HEK293 (cell line): Measurements from ENCODE around the gene ITSN1.
"Not testable (repeated sequence)": the region's sequence is repeated elsewhere in the genome, so short reads cannot be mapped to it uniquely, and the experiment has no call there.

ENCODE experiments used
- CTCF ChIA-PET: fragments of 350-600 bp; formaldehyde crosslinking; extraction: SDS; loops from one replicate; lab custom pipeline; 2021; ENCODE audit warnings: antibody characterized with exemption; lab: Yijun Ruan, JAX
- POLR2A ChIA-PET: fragments of 300-600 bp; formaldehyde crosslinking; extraction: SDS; loops from one replicate; lab custom pipeline; 2020; ENCODE audit warnings: antibody characterized with exemption, inconsistent platforms; lab: Yijun Ruan, JAX
- H3K27ac ChIP-seq: fragments of 200-500 bp; sonication (Bioruptor generic); 2 replicates; pipeline ENCODE4 v1.5.1; 2014; ENCODE audit warnings: low read depth, low read length, control low read depth, inconsistent platforms; ENCODE audit errors: extremely low read depth
- H3K36me3 ChIP-seq, 2 experiments: fragments of 200-500 bp in 1 of 2; sonication (Bioruptor generic) in 1 of 2; 1 replicate in 1 of 2; 2 replicates in 1 of 2; pipeline ENCODE4 v1.5.1; 2014 to 2017; ENCODE audit warnings: inconsistent platforms in 2 of 2, low read length in 2 of 2; ENCODE audit not compliant: control insufficient read depth in 2 of 2, insufficient read depth in 1 of 2
- H3K4me1 ChIP-seq: fragments of 200-500 bp; sonication (Bioruptor generic); 2 replicates; pipeline ENCODE4 v1.5.1; 2014; ENCODE audit warnings: mild to moderate bottlenecking, low read length, inconsistent platforms; ENCODE audit not compliant: control insufficient read depth, insufficient read depth
- H3K4me3 ChIP-seq: 2 replicates; pipeline ENCODE4 v1.5.1; 2011; ENCODE audit warnings: low read depth, mild to moderate bottlenecking, control low read depth, low read length, moderate library complexity
- H3K9me3 ChIP-seq: fragments of 200-500 bp; sonication (Bioruptor generic); 2 replicates; pipeline ENCODE4 v1.5.1; 2014; ENCODE audit warnings: low read depth, low read length, inconsistent platforms; ENCODE audit not compliant: control insufficient read depth, insufficient read depth
- CTCF ChIP-seq: fragments of 450-650 bp; formaldehyde crosslinking; IDR thresholded peaks from 2 replicates; pipeline ENCODE4 v1.5.1; 2016; ENCODE audit warnings: missing biosample characterization, missing genetic modification characterization
- GLI2 ChIP-seq: fragments of 450-650 bp; formaldehyde crosslinking; IDR thresholded peaks from 2 replicates; pipeline ENCODE4; 2017; ENCODE audit warnings: missing biosample characterization, missing genetic modification characterization, low read depth, borderline replicate concordance
- GLIS2 ChIP-seq: fragments of 450-650 bp; formaldehyde crosslinking; IDR thresholded peaks from 2 replicates; pipeline ENCODE4 v1.5.1; 2016; ENCODE audit warnings: missing biosample characterization, missing genetic modification characterization
- OVOL3 ChIP-seq: fragments of 450-650 bp; formaldehyde crosslinking; IDR thresholded peaks from 2 replicates; pipeline ENCODE4 v1.5.1; 2016; ENCODE audit warnings: missing biosample characterization, missing genetic modification characterization
- SCRT2 ChIP-seq: fragments of 450-650 bp; formaldehyde crosslinking; IDR thresholded peaks from 2 replicates; pipeline ENCODE4 v1.5.1; 2016; ENCODE audit warnings: missing biosample characterization, missing genetic modification characterization
- TRIM28 ChIP-seq: IDR thresholded peaks from 2 replicates; pipeline ENCODE4 v1.6.1; 2011; ENCODE audit warnings: low read length, control low read depth, borderline replicate concordance
- ZFP41 ChIP-seq: fragments of 450-650 bp; formaldehyde crosslinking; IDR thresholded peaks from 2 replicates; pipeline ENCODE4 v1.5.1; 2016; ENCODE audit warnings: missing biosample characterization, missing genetic modification characterization, borderline replicate concordance
- ZNF140 ChIP-seq: fragments of 450-650 bp; formaldehyde crosslinking; IDR thresholded peaks from 2 replicates; pipeline ENCODE4 v1.5.1; 2016; ENCODE audit warnings: missing biosample characterization, missing genetic modification characterization
- ZNF391 ChIP-seq: fragments of 450-650 bp; formaldehyde crosslinking; IDR thresholded peaks from 2 replicates; pipeline ENCODE4 v1.5.1; 2016; ENCODE audit warnings: low read depth, missing biosample characterization, missing genetic modification characterization, borderline replicate concordance
- ZNF398 ChIP-seq: fragments of 450-650 bp; formaldehyde crosslinking; IDR thresholded peaks from 2 replicates; pipeline ENCODE4 v1.5.1; 2017; ENCODE audit warnings: missing biosample characterization, missing genetic modification characterization
- ZNF624 ChIP-seq: fragments of 450-650 bp; formaldehyde crosslinking; IDR thresholded peaks from 2 replicates; pipeline ENCODE4 v1.5.1; 2017; ENCODE audit warnings: missing biosample characterization, missing genetic modification characterization
- ZNF660 ChIP-seq: fragments of 450-650 bp; IDR thresholded peaks from 2 replicates; pipeline ENCODE4 v1.5.1; 2018; ENCODE audit warnings: missing biosample characterization, mild to moderate bottlenecking, missing genetic modification characterization
- ZNF707 ChIP-seq: fragments of 450-650 bp; formaldehyde crosslinking; IDR thresholded peaks from 2 replicates; pipeline ENCODE4 v1.5.1; 2016; ENCODE audit warnings: missing biosample characterization, missing genetic modification characterization
- ZNF777 ChIP-seq: fragments of 450-650 bp; formaldehyde crosslinking; IDR thresholded peaks from 2 replicates; pipeline ENCODE4 v1.5.1; 2017; ENCODE audit warnings: missing biosample characterization, missing genetic modification characterization, borderline replicate concordance
- ZNF791 ChIP-seq: fragments of 450-650 bp; formaldehyde crosslinking; IDR thresholded peaks from 2 replicates; pipeline ENCODE4 v1.5.1; 2016; ENCODE audit warnings: missing biosample characterization, missing genetic modification characterization

ITSN1 gene

GRCh38 chr21:33608559-33608958 lies 33.7 kb upstream of the ITSN1 start:
- Histone ChIP-seq H3K9me3 (no peaks in the 10 kb centered on the region), H3K4me1 (no peaks in the 10 kb centered on the region), H3K4me3 (no peak overlapping the region), H3K27ac (no peak overlapping the region), H3K36me3 (peaks cover 41 to 50% of the 10 kb centered on the region in 2 experiments)
- CTCF ChIA-PET = interaction anchor here (0.6 to 1.0 kb wide), 2 partner anchors 20 to 476 kb away, joined by 3 to 4 read pairs; partner anchors contain the start of gene DONSON
- POLR2A ChIA-PET = interaction anchor here (1.5 kb wide), 1 partner anchor 20 kb away, joined by 5 read pairs; the partner anchor contains the start of gene DONSON
- TF ChIP-seq GLIS2 (tag by site-specific recombination) = no peak
- TF ChIP-seq ZNF391 = no peak
- no peak for TF ChIP-seq ZNF660 (tag by site-specific recombination)
- no peak for TF ChIP-seq CTCF (tag by site-specific recombination)

GRCh38 chr21:33611006-33611744 lies 31.1 kb upstream of the ITSN1 start:
- no peak overlapping the region for H3K27ac ChIP-seq
- TF ChIP-seq GLI2 (tag by site-specific recombination) = no peak
- no peak for TF ChIP-seq ZNF777 (tag by site-specific recombination)
- no peak for TF ChIP-seq ZNF624 (tag by site-specific recombination)
- TF ChIP-seq ZNF140 (tag by site-specific recombination) = no peak
- TF ChIP-seq SCRT2 (tag by site-specific recombination) = no peak
- no peak for TF ChIP-seq TRIM28
- no peak for TF ChIP-seq ZFP41 (tag by site-specific recombination)
- no peak for TF ChIP-seq ZNF707
- no peak for TF ChIP-seq ZNF398 (tag by site-specific recombination)
- TF ChIP-seq OVOL3 = no peak
- no peak for TF ChIP-seq ZNF791
- no peaks in the 10 kb centered on the region for H3K4me1 ChIP-seq
- ChIA-PET CTCF (interaction anchor here (0.6 to 1.2 kb wide), 4 partner anchors 10 to 1459 kb away, joined by 3 to 5 read pairs (median 4); no protein-coding TSS in a partner anchor), POLR2A (interaction anchor here (1.2 kb wide), 1 partner anchor 10 kb away, joined by 3 read pairs; no protein-coding TSS in a partner anchor)
- H3K9me3 ChIP-seq = no peaks in the 10 kb centered on the region
- H3K36me3 ChIP-seq = peaks cover 43 to 68% of the 10 kb centered on the region in 2 experiments
- no peak overlapping the region for H3K4me3 ChIP-seq

- POLR2A ChIA-PET, H3K4me1 ChIP-seq, H3K4me3 ChIP-seq, H3K27ac ChIP-seq, H3K9me3 ChIP-seq: not testable (repeated sequence)
- CTCF ChIA-PET = interaction anchor here (1.2 kb wide), 1 partner anchor 12 kb away, joined by 3 read pairs; no protein-coding TSS in a partner anchor
- H3K36me3 ChIP-seq = peaks cover 48 to 49% of the 10 kb centered on the region in 2 experiments
These were observed 24.7 kb upstream of the ITSN1 start for GRCh38 chr21:33617565-33617964.
